ENCODE data around the gene MSANTD7. TPM values are rescaled to one million over a fixed set of nuclear protein-coding genes. Genes with fewer than 3 reads are reported as not detected.
"Not testable (repeated sequence)": the region's sequence is repeated elsewhere in the genome, so short reads cannot be mapped to it uniquely, and the experiment has no call there.

The MSANTD7 gene
- total RNA-seq, 1 experiment from 2014 or later = 25.0 TPM

GRCh38 chr10:14864466-14864865, 26.4 kb downstream of the MSANTD7 start:
- not testable (repeated sequence) for H3K4me1 ChIP-seq (ENCODE audit: low read length); DNase-seq; H3K9me2 ChIP-seq (replicated peaks; ENCODE audit: insufficient read depth, low read length); H3K27ac ChIP-seq (ENCODE audit: low read length); H3K4me3 ChIP-seq (ENCODE audit: low read length); H3K9me3 ChIP-seq (ENCODE audit: low read length); H4K20me1 ChIP-seq (ENCODE audit: insufficient read depth, low read depth, low read length); H3K27me3 ChIP-seq (ENCODE audit: low read length); H2AFZ ChIP-seq (ENCODE audit: low read length); H3K4me2 ChIP-seq (ENCODE audit: low read depth, low read length, poor library complexity, severe bottlenecking); H3K9ac ChIP-seq (ENCODE audit: low read length)
- Histone ChIP-seq H3K79me2 (ENCODE audit: low read length) (peaks cover 30% of the 10 kb centered on the region), H3K36me3 (ENCODE audit: insufficient read depth, low read length) (peaks cover 31% of the 10 kb centered on the region)

- not testable (repeated sequence) for H3K4me2 ChIP-seq (ENCODE audit: low read depth, low read length, poor library complexity, severe bottlenecking); H3K9ac ChIP-seq (ENCODE audit: low read length); H3K27me3 ChIP-seq (ENCODE audit: low read length); H2AFZ ChIP-seq (ENCODE audit: low read length); H3K9me2 ChIP-seq (replicated peaks; ENCODE audit: insufficient read depth, low read length); DNase-seq; H4K20me1 ChIP-seq (ENCODE audit: insufficient read depth, low read depth, low read length); H3K27ac ChIP-seq (ENCODE audit: low read length); H3K9me3 ChIP-seq (ENCODE audit: low read length); H3K4me3 ChIP-seq (ENCODE audit: low read length); H3K4me1 ChIP-seq (ENCODE audit: low read length)
- peaks cover 31% of the 10 kb centered on the region for H3K79me2 ChIP-seq (ENCODE audit: low read length)
- H3K36me3 ChIP-seq (ENCODE audit: insufficient read depth, low read length) = peaks cover 33% of the 10 kb centered on the region
Observed at GRCh38 chr10:14864871-14865270, 26.8 kb downstream of the MSANTD7 start.

- no peak for DNase-seq
- H4K20me1 ChIP-seq (ENCODE audit: insufficient read depth, low read depth, low read length) = no peaks in the 10 kb centered on the region
- peaks cover 51% of the 10 kb centered on the region for H3K79me2 ChIP-seq (ENCODE audit: low read length)
- no peak overlapping the region for H3K9ac ChIP-seq (ENCODE audit: low read length)
- no peaks in the 10 kb centered on the region for H3K27me3 ChIP-seq (ENCODE audit: low read length)
- peaks cover 29% of the 10 kb centered on the region for H3K4me1 ChIP-seq (ENCODE audit: low read length)
- H3K9me2 ChIP-seq (replicated peaks; ENCODE audit: insufficient read depth, low read length) = no peaks in the 10 kb centered on the region
- no peak overlapping the region for H3K27ac ChIP-seq (ENCODE audit: low read length)
- H3K36me3 ChIP-seq (ENCODE audit: insufficient read depth, low read length) = peaks cover 27% of the 10 kb centered on the region; the same call in 1 of the 2 replicates
- H3K4me2 ChIP-seq (ENCODE audit: low read depth, low read length, poor library complexity, severe bottlenecking) = no peak overlapping the region
- H2AFZ ChIP-seq (ENCODE audit: low read length) = no peak overlapping the region
- no peak overlapping the region for H3K4me3 ChIP-seq (ENCODE audit: low read length)
- no peaks in the 10 kb centered on the region for H3K9me3 ChIP-seq (ENCODE audit: low read length)
Observed at GRCh38 chr10:14873090-14873760, 35.1 kb downstream of the MSANTD7 start.

GRCh38 chr10:14875941-14876340, 37.8 kb downstream of the MSANTD7 start:
- H3K9ac ChIP-seq (ENCODE audit: low read length) = no peak overlapping the region
- H3K9me3 ChIP-seq (ENCODE audit: low read length) = no peaks in the 10 kb centered on the region
- H3K36me3 ChIP-seq (ENCODE audit: insufficient read depth, low read length) = peaks cover 7% of the 10 kb centered on the region; the same call in 1 of the 2 replicates
- H3K9me2 ChIP-seq (replicated peaks; ENCODE audit: insufficient read depth, low read length) = no peaks in the 10 kb centered on the region
- H3K79me2 ChIP-seq (ENCODE audit: low read length) = peaks cover 64% of the 10 kb centered on the region
- H3K27ac ChIP-seq (ENCODE audit: low read length) = no peak overlapping the region
- no peak overlapping the region for H3K4me2 ChIP-seq (ENCODE audit: low read depth, low read length, poor library complexity, severe bottlenecking)
- H3K4me3 ChIP-seq (ENCODE audit: low read length) = no peak overlapping the region
- no peak for DNase-seq
- H3K27me3 ChIP-seq (ENCODE audit: low read length) = no peaks in the 10 kb centered on the region
- H2AFZ ChIP-seq (ENCODE audit: low read length) = no peak overlapping the region
- H4K20me1 ChIP-seq (ENCODE audit: insufficient read depth, low read depth, low read length) = no peaks in the 10 kb centered on the region
- peaks cover 31% of the 10 kb centered on the region for H3K4me1 ChIP-seq (ENCODE audit: low read length)

GRCh38 chr10:14876764-14877163, 38.7 kb downstream of the MSANTD7 start:
- Histone ChIP-seq H3K79me2 (ENCODE audit: low read length) (peaks cover 68% of the 10 kb centered on the region), H3K4me1 (ENCODE audit: low read length) (peaks cover 35% of the 10 kb centered on the region), H3K36me3 (ENCODE audit: insufficient read depth, low read length) (peaks cover 5% of the 10 kb centered on the region; the same call in 1 of the 2 replicates), H3K9ac (ENCODE audit: low read length) (peak overlapping the region; percentile 86), H2AFZ (ENCODE audit: low read length) (no peak overlapping the region), H3K27ac (ENCODE audit: low read length) (peak overlapping the region; percentile 75), H3K27me3 (ENCODE audit: low read length) (no peaks in the 10 kb centered on the region), H3K9me3 (ENCODE audit: low read length) (no peaks in the 10 kb centered on the region), H3K4me3 (ENCODE audit: low read length) (peak overlapping the region; percentile 83), H3K4me2 (ENCODE audit: low read depth, low read length, poor library complexity, severe bottlenecking) (peak overlapping the region; percentile 97), H3K9me2 (replicated peaks; ENCODE audit: insufficient read depth, low read length) (no peaks in the 10 kb centered on the region), H4K20me1 (ENCODE audit: insufficient read depth, low read depth, low read length) (no peaks in the 10 kb centered on the region)
- no peak for DNase-seq

GRCh38 chr10:14878266-14879123, 40.4 kb downstream of the MSANTD7 start, which contains the start of gene SUV39H2:
TSS of gene SUV39H2 (plus strand) at chr10:14878866. CDS start at chr10:14878889, 23 bp downstream.
- Histone ChIP-seq H3K36me3 (ENCODE audit: insufficient read depth, low read length) (peaks cover 11% of the 10 kb centered on the region; the same call in 1 of the 2 replicates), H3K27me3 (ENCODE audit: low read length) (no peaks in the 10 kb centered on the region), H3K79me2 (ENCODE audit: low read length) (peaks cover 85% of the 10 kb centered on the region), H3K4me2 (ENCODE audit: low read depth, low read length, poor library complexity, severe bottlenecking) (peak within 1 kb of the TSS; percentile 97), H3K9me3 (ENCODE audit: low read length) (no peaks in the 10 kb centered on the region), H3K4me3 (ENCODE audit: low read length) (peak within 1 kb of the TSS; percentile 83), H3K4me1 (ENCODE audit: low read length) (peaks cover 36% of the 10 kb centered on the region), H4K20me1 (ENCODE audit: insufficient read depth, low read depth, low read length) (no peaks in the 10 kb centered on the region), H2AFZ (ENCODE audit: low read length) (peak within 1 kb of the TSS; percentile 55; the same call in 1 of the 2 replicates), H3K9me2 (replicated peaks; ENCODE audit: insufficient read depth, low read length) (no peaks in the 10 kb centered on the region), H3K27ac (ENCODE audit: low read length) (peak within 1 kb of the TSS; percentile 75), H3K9ac (ENCODE audit: low read length) (peak within 1 kb of the TSS; percentile 86)
- peak; percentile 98 for DNase-seq

- peak; percentile 69 for DNase-seq
- Histone ChIP-seq H3K4me1 (ENCODE audit: low read length) (peaks cover 36% of the 10 kb centered on the region), H3K79me2 (ENCODE audit: low read length) (peaks cover 94% of the 10 kb centered on the region), H3K4me2 (ENCODE audit: low read depth, low read length, poor library complexity, severe bottlenecking) (peak overlapping the region; percentile 73), H3K27me3 (ENCODE audit: low read length) (no peaks in the 10 kb centered on the region), H2AFZ (ENCODE audit: low read length) (no peak overlapping the region), H3K9me3 (ENCODE audit: low read length) (no peaks in the 10 kb centered on the region), H3K27ac (ENCODE audit: low read length) (peak overlapping the region; percentile 36; the same call in 1 of the 2 replicates), H3K9me2 (replicated peaks; ENCODE audit: insufficient read depth, low read length) (no peaks in the 10 kb centered on the region), H3K4me3 (ENCODE audit: low read length) (peak overlapping the region; percentile 83), H4K20me1 (ENCODE audit: insufficient read depth, low read depth, low read length) (no peaks in the 10 kb centered on the region), H3K9ac (ENCODE audit: low read length) (peak overlapping the region; percentile 86), H3K36me3 (ENCODE audit: insufficient read depth, low read length) (peaks cover 11% of the 10 kb centered on the region; the same call in 1 of the 2 replicates)
Observed at GRCh38 chr10:14879124-14879927, 41.2 kb downstream of the MSANTD7 start.
